HG03175 (cell line): ENCODE results near the gene DYNLL1.
"Not testable (repeated sequence)": the region's sequence is repeated elsewhere in the genome, so short reads cannot be mapped to it uniquely, and the experiment has no call there.

Experiments
- ATAC-seq: cut with Tn5 transposase; IDR thresholded peaks from one replicate; pipeline ENCODE4 v1.9.1; 2021; ENCODE audit warnings: mild to moderate bottlenecking, moderate library complexity; ENCODE audit not compliant: unreplicated experiment

Gene DYNLL1

DNA sequence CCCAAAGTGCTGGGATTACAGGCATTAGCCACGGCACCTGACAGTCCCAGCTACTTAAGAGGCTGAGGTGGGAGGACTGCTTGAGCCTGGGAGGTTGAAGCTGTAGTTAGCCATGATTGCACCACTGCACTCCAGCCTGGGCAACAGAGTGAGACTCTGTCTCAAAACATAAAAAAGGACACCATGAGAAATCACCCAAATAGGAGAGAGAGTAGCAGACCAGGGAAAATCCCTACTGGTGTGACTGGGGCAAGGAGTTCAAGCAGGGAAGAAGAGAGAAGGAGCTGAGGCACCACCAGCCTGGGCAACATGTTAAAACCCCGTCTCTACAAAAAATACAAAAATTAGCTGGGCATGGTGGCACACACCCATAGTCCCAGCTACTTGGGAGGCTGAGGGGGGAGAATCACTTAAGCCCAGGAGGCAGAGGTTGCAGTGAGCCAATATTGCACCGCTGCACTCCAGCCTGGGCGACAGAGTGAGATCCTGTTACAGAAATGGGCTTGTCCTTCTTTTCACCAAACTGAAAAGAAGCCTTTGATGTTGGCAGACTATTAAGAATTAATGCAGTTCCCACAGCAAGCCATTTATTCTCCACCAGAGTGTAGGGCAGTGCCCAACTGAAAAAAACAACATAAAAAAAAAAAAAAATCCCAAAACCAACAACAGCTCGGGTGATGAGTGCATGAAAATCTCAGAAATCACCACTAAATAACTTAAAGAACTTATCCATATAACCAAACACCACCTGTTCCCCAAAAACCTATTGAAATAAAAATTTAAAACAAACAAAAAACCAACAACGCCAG is 21.9 kb upstream of the DYNLL1 start:
- ATAC-seq, result no peak

DNA sequence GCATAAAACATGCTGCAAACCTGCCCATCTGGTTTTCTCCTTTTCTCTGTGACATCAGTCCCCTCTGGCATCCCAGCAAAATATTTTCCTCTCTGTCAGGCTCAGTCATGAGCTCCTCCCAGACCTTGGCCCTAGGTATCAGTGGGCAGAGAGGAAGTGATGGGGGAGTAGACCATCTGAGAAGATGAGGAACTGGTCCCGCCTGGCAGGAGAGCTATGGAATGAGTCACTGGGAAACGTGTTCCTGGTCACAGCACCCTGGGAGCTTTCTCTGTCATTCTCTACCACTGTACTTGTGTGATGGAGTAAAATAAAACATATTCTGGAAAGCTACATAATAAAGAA is 21.3 kb upstream of the DYNLL1 start:
- ATAC-seq, result no peak

DNA sequence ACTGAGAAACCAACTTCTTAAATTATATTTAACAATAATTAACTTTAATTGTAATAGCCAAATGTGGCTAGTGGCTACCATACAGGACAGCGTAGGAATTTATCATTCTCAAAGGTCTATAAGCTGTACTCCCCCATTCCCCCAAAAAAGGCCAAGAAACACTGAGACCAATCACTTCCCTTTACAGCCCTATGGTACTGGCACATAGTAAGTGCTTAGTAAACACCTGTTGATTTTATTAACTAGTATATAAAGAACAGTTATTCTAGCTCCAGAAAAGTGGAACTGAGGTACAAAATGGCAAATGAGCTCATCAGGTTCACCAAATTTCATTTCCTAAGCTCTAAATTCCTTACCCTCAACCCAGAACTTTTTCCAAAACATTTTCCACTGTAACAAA is 20.3 kb upstream of the DYNLL1 start:
- ATAC-seq, result no peak

DNA sequence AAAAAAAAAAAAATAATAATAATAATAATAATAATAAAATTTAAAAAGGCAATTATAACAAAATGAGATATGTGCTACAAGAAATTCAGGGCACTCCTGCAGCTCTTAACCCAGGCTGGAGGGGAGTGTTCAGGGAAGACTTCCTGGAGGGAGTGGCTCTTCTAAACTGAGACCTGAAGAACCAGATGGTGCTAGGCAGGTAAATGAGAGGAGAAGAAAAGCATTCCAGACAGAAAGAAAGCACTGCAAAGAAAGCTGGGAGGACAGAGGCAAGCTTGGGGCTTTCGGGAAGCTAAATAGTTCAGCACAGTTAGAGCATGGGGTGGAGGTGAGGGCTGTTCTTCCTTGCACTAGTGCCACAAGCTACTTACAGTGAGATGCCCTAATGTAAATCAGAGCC is 16.5 kb upstream of the DYNLL1 start:
- no peak for ATAC-seq

DNA sequence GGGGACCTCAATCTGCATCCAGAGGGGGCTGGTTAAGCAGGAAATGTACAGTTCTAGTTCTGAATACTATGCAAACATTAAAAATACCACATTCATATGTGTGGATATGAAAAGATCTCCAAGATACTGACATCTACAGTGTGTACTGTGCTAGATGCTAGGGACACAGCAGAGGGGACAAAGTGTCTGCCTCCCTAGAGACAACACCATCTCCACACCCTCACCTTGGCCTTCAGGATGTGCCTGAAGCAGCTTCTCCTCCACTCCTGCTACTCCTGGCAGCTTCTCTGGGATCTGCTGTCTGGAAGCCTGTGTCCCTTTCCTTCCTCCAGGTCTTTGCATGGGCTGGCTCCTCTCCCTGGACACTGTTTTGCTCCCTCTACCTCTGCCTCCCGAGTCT is 15.7 kb upstream of the DYNLL1 start:
- ATAC-seq, result no peak

DNA sequence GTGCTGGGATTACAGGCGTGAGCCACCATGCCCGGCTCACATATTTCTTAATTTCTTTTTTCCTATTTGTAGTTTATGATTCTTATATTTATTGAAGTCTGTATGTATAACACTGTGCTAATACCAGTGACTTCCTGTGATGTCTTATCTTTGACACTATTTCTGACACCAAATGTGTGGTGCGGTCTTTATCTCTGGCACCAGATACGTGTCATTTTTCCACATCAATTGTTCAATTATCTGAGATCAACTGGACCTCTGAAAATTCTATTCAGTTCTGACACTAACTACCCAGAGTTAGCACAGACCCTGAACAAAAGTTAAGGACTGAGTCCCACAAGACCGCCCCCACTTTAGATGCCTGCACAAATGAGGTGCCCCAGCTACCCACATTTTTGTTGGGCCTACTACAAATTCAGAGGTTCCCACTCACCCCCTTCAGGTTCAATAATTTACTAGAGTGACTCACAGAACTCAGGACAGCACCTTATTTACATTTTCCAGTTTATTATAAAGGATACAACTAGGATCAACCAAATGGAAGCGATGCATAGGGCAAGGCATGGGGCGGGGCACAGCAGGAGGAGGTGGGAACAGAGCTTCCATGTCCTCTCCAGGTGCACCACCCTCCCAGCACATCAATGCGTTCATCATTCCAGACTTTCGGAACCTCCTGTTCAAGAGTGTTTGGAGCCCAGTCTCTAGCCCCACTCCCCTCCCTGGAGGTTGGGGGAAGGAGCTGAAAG is 14.7 kb upstream of the DYNLL1 start:
- no peak for ATAC-seq

DNA sequence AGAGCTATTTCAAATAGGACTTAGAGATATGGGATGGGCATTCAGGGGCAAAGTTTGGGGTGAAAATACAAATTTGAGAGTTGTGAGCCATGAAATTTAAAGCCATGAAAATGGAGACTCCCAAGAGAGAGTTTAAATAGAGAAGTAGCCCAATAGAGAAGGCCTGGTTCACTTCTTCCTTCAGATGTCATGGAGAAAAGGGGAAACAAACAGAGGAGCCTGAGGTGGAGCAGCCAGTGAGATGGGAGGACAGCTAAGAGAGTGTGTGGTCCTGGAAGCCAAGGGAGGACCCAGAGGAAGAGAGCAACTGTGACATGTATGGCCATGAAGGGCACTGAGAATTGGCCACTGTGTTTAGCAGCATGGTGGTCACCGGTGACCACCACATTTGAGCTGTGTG is 12.3 kb upstream of the DYNLL1 start:
- ATAC-seq, result no peak

DNA sequence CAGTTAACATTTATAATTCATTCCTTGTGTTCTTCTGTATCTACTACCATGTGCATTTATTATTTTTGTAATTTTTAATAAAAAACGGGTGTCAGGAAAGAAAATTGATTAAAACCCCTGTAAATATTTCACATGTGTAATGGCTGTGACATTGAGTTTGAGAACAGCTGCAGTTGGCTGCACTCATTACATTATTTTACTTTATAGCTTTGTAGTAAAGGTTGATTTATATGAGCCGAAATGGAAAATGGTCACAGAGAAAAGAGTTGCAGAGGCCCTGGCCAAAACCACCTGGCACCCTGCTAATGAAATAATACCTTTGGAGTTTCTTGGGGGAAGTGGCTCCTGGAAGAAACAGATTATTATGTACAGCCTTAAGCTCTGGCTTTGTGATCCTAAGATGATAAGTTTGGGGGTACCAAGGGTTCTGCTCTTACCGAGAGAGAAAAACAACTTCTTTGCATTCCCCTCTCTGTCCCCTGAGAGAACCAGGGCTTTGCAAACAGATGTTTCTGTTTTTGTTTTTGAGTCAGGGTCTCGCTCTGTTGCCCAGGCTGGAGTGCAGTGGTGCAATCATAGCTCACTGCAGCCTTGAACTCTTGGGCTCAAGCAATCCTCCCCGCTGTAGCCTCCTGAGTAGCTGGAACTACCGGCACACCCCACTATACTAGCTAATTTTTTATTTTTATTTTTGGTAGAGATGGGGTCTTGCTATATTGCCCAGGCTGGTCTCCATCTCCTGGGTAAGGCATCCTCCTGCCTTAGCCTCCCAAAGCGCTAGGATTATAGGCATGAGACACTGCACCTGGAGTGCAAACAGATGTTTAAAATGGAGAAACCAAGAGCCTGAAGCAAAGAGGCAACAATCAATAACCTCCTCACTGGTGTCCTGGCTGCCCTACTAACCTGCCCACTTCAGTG is 9.7 kb upstream of the DYNLL1 start:
- no peak for ATAC-seq

DNA sequence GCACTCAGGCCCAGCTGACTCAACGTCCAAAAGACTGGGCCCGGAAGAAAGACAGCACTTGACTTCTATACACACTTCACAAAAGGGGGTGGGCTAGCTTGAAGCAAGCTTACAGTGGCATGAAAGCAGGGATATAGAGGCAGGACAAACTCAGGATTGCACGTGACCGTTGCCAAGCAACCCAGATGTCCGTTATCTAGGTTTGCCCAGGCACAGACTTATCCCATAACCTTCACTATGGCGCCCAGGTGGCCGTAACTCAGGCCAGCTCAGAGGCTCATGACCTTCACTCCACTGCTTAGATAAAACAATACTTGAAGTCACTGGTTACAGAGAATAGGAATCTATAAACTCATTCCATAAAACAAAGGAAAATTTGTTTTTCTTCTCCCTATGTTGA is 8.4 kb upstream of the DYNLL1 start:
- ATAC-seq, result not testable (repeated sequence)

DNA sequence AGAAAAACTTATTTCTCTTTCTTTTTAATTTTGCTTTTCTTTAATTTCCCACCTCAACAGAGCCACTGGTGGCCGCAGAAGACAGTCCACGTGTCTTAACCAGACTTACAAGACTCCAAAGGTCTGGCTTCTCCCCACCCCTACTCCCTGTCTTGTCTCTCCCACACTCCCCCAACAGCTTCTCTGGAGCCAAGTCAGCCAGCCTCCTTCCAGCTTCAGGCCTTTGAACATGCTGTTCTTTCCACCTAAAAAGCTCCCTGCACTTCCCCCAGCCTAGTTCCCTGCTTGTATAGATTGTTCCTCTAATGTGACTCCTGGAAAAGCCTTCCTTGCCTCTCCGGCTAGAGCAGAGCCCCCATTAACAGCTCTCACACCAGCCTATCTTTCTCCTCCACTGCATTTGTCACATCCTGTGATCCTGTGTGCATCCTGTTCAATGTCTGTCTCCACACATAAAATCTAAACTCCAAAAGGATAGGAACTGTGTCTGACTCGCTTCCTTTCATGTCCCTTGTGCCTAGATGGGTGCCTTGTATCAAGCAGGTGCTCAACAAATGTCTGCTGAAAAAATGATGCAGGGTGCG is 7.8 kb upstream of the DYNLL1 start:
- ATAC-seq, result no peak

DNA sequence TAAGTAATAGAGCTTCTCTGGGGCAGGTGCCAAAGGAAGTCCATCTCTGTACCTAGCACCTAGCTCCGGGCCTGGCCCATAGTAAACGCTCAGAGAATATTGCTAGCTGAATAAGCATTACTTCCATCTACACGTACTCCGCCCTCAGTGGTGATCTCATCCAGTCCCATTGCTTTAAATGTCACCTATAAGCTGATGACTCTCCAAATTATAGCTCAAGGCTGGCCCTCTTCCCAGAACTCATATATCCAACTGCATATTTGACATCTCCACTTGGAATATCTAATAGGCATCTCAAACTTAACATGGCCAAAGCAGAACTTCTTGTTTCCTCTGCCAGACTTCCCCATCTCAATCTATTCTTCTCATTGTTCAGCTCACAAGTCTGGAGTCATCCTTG is 6.9 kb upstream of the DYNLL1 start:
- ATAC-seq, result no peak

DNA sequence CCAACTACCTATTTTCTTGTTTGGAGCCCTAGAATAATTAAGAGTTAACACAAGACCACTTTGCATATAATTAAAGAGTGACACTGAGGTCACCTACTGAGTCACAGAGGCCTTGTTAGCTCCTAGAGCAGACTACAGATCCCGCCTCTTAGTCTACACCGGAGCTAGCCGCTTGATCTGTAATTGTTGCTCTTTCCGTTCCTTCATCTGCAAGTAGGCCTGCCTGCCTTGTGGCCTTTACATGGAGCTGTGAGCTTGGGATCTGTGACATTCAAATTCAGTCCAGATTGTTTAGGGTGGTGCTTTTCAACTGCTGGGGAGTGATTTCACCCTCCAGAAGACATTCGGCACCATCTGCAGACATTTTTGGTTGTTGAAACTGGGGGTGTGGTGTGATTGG is 5.6 kb upstream of the DYNLL1 start:
- ATAC-seq, result no peak

DNA sequence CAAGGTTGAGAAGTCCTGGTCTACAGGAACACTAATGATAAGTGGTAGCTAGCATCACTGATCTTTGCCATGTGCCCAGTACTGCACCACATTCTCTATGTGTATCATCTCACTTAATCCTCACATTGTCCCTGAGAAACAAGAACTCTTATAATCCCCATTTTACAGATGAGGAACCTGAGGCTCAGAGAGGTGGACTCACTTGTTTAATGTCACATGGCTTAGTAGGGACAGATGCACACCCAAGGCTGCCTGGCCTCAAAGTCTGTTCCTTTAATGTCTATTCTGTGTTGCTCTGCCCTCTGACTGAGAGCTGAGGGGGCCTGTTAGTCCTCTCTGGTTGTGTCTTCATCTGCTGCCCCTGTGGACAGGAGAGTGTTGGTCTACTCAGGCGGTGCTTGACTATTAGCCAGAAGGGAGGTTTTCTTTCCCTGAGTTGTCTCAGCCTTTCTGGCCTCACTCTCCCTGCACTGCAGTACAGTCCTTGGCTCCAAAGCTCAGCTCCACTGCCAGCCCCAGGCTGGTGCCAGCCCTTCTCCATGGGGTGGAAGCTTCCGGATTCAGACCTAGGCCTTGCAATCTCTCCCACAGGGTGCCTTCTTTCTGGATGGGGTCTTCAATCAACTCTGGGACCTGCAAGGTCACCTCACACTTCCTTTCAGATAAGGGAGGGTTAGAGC is 4.9 kb upstream of the DYNLL1 start:
- ATAC-seq, result no peak

DNA sequence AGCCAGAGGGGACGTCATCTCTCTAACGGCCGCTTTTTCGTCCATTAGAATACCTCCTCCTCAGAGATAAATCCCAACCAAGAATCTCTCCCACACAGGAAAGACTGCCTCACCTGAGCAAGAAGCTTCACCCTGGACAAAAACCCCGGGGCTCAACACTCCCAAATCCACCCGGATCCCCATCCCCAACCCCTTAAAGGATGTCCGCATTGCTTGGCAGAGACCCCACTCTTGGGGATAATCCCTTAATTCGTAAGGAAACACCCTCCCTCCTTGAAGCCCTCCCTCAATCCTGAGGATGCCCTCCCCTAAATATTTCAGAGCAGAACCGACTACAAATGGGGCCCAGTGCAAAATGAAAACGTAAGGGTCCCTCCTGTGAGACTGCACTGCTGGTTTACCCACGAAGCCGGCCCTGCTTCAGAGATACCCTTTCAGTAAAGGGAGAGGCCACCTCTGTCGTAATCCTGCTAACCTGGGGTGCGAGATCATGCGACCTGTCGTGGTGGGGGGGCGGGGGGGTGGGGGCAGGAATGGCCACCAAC is 655 bp upstream of the DYNLL1 start:
- ATAC-seq, result peak; percentile 18

DNA sequence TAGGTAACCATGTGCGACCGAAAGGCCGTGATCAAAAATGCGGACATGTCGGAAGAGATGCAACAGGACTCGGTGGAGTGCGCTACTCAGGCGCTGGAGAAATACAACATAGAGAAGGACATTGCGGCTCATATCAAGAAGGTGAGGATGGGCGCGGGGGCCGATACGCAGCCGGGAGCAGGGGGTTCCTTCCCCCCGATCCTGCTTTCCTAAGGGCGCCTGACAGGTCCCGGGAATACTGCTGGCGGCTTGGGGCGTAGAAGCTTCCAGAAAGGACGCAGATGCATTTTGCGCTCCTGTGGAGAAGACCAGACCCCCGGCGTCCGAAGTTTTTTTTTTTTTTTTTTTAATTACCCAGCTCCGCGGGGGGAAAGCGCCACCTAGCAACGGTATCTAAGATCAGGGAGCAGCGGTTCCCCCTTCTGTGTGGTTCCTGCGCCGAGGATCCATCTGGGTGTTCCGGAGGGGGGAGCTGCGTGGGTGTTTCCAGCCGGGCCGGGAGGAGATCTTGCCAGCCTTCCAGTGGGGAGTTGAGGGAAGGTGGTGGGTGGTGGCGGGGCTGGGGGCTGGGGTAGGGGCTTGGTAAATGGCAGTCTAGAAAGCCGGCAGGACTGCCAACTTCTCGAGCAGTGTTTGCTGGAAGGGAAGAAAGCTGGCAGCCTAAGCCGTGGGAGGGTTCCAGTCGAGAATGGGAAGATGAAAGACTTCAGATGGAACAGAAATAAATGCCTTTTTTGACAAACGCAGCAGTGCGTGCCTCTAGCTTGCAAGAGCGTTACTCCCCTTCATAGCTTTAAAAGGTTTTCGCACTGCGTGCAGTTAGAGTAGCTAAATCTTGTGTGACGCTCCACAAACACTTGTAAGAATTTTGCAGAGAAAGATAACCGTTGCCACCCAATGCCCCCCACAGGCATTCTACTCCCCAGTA is 764 bp downstream of the DYNLL1 start:
- no peak for ATAC-seq

DNA sequence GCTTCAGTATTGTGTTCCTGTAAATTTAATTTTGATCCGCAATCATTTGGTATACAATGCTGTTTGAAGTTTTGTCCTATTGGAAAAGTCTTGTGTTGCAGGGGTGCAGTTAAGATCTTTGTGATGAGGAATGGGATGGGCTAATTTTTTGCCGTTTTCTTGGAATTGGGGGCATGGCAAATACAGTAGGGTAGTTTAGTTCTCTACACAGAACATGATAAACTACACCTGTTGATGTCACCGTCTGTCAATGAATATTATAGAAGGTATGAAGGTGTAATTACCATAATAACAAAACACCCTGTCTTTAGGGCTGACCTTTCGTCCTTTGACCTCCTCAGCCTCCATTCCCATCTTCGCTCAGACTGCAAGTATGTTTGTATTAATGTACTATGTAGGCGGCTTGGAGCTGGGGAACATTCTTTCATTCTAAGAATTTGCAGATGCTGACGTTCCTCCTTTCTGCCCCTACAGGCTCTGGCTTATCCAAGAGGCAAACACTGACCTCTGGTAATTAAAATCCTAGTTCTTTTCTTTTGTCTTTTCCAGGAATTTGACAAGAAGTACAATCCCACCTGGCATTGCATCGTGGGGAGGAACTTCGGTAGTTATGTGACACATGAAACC is 1.7 kb downstream of the DYNLL1 start:
- no peak for ATAC-seq

DNA sequence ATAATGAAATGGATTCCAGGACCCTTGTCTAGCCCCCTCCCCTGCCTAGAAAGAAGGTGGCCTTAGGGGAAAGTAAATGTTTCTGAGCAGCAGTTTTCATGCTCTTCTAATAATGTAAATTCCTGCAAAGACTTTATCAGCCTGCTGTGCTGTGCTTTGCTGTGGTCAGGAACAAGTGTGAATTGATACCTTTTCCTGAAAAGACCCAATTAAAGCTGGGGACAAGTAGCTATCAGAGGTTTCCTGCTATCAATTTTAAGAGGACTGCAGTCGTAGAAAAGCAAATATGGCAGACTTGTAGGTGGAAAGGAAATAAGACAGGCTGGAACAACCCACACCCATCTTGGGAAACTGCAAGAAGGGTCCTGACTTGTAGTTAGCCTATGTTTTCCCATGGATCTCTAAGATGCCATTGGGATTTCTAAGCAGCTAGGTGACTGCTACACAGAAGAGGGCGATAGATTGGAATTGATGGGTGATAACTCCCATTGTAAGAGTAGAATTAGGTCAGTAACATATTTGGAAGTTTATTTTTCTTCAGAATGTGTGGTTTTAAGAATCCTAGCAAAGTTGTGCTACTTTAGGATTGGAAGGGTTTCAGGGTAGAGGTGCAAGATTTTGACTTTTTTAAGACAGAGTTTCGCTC is 3.1 kb downstream of the DYNLL1 start:
- no peak for ATAC-seq

DNA sequence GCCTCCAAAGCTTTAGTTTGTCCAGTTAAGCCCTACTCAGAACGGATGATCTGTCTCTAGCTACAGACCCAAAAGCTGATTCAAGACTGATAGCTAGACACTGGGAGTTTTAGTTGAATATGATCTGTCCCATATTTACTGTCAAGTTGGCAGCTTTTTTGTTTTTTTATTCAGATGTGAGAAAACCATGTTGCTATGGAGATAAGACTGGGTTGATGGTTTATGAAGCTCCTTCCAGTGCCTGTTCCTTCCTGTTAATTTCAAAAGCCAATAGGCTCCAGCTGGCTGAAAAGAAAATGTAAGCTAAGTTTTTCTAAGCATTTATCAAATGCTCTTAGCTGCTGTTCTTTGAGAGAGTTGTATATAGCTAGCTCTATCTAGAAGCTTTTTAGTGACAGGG is 4.7 kb downstream of the DYNLL1 start:
- no peak for ATAC-seq
